ENCODE data around the gene SGPP1.
A peak's percentile ranks its signal among the peaks of the same experiment; 100 is the strongest.
"Not testable (repeated sequence)": the region's sequence is repeated elsewhere in the genome, so short reads cannot be mapped to it uniquely, and the experiment has no call there.

SGPP1 gene

GRCh38 chr14:63644741-63645140, 83.1 kb downstream of the SGPP1 start:
- TF ChIP-seq CTCF (IDR thresholded peaks at IDR 0.05; ENCODE audit: control insufficient read depth, insufficient read depth, low read depth, low read length, missing control alignments): no peak
- no peak overlapping the region for H3K4me3 ChIP-seq (ENCODE audit: control insufficient read depth, low read depth, low read length)
- no peak for DNase-seq (ENCODE audit: low read depth)

DNA sequence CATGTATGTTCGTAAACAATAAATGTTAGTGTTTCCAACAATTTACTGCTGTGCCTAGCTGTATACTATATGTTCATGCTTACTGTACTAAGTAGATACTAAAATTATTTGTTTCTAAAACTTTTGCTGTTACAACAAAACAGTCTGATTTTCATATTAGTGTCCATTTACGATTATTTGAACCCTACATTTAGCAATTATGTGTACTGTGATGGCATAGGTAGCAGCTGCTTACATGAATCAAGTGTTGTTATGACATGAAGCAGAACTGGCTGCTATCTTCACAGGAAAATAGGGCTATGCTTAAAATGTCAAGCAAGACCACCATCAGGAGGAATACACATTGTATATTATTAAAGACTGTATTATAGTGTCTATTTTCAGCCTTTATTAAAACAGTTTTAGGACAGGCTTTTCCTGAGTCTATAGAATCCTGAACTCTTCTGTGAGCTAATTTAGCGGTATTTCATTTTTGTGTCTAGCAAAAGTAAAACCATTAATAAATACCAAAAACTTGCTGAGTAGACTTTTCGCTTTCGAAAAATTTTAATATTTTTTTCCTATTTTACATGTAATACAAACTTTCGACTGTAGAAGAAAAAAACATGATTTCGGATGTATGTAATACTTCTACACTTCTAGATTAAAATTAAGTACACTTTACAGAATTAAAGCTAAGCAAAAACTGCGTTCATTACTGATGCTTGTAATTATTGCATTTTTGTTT, 85.0 kb downstream of the SGPP1 start:
- DNase-seq (ENCODE audit: low read depth): no peak
- H3K4me3 ChIP-seq (ENCODE audit: control insufficient read depth, low read depth, low read length): peak overlapping the region; percentile 78
- no peak for TF ChIP-seq CTCF (IDR thresholded peaks at IDR 0.05; ENCODE audit: control insufficient read depth, insufficient read depth, low read depth, low read length, missing control alignments)

DNA sequence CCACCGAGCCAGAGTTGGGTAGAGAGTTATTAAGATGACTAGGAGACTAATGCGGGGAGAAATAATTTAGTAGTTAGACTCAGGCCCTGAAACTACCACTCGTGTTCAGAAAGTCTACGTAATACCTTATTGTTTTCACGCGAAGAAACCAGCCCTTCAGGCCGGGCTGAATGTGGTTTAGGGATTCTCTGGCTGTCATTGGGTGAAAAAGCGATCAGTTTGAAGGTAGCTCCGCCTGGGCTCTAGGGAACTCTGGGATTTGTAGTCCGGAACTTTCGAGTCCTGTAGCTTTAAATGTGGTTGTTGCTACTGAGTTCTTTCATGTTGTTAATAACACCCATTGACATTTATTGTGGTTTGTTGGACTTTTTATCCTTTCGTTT, 85.6 kb downstream of the SGPP1 start:
- no peak for TF ChIP-seq CTCF (IDR thresholded peaks at IDR 0.05; ENCODE audit: control insufficient read depth, insufficient read depth, low read depth, low read length, missing control alignments)
- peak; percentile 87 for DNase-seq (ENCODE audit: low read depth)
- peak overlapping the region; percentile 78 for H3K4me3 ChIP-seq (ENCODE audit: control insufficient read depth, low read depth, low read length)

DNA sequence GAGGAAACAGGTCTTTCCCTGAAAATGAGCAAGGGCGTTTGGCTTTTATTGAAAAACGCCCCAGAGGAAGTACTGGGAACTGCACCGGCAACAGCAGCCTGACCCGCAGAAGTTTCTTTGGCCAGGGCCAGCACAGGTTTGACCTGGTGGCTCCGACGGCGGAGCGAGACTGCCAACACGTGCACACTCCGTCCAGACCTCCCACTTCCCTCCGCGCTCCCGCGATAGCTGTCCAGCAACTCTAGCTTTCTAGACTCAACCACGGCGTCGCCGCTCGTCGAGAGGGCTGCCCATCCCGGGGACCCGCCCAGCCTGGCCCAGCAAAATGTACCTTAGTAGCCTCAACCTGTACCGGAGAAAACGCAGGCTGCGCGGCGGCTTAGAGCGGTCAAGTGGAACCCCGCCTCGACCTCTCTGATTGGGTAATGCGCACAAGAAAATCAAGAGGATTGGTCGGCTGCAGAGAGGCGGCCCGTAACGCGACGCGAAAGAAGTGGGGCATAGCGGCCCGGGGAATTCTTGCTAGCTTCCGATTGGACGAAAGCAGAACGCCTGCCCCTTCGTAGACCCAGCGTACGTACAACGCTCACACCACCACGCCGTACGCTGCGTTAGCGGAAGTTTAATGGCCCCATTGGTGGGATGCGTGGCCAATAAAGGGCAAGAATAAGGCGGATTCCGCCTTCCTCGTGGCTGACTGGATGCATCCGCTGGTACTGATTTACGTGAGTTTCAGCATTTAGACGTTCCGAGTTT, 86.2 kb downstream of the SGPP1 start, which contains the start of gene WDR89:
Gene WDR89 (minus strand): TSS at position 399 of the 756 bp plus-strand sequence. CDS start 41,929 bp downstream, outside the sequence.
- H3K4me3 ChIP-seq (ENCODE audit: control insufficient read depth, low read depth, low read length): peak within 1 kb of the TSS; percentile 78
- DNase-seq (ENCODE audit: low read depth): peak; percentile 98
- peak; percentile 61 for TF ChIP-seq CTCF (IDR thresholded peaks at IDR 0.05; ENCODE audit: control insufficient read depth, insufficient read depth, low read depth, low read length, missing control alignments)

- TF ChIP-seq CTCF (IDR thresholded peaks at IDR 0.05; ENCODE audit: control insufficient read depth, insufficient read depth, low read depth, low read length, missing control alignments): no peak
- DNase-seq (ENCODE audit: low read depth): no peak
- no peak overlapping the region for H3K4me3 ChIP-seq (ENCODE audit: control insufficient read depth, low read depth, low read length)
Observed at GRCh38 chr14:63638493-63638892, 89.4 kb downstream of the SGPP1 start.

- not testable (repeated sequence) for H3K4me3 ChIP-seq (ENCODE audit: control insufficient read depth, low read depth, low read length); DNase-seq (ENCODE audit: low read depth)
Observed at GRCh38 chr14:63636094-63636635, 91.7 kb downstream of the SGPP1 start.
